Mammary epithelial cell (primary cell): Measurements from ENCODE around the gene RNASE2.

Experiments used
- EZH2 ChIP-seq: IDR thresholded peaks from 2 replicates; pipeline ENCODE4 v1.6.1; 2012; ENCODE audit warnings: low read length, inconsistent platforms, borderline replicate concordance
- TF ChIP-seq, protein P1 (sequence below), 2 donors: IDR thresholded peaks in 1 of 2; conservative IDR thresholded peaks in 1 of 2; 2 replicates each; pipeline ENCODE4 v1.5.1; 2011 to 2012; ENCODE audit warnings: inconsistent platforms in 2 of 2, low read length in 2 of 2, mild to moderate bottlenecking in 2 of 2, control low read depth in 1 of 2, low read depth in 1 of 2; ENCODE audit not compliant: insufficient read depth in 1 of 2; ENCODE audit errors: extremely low read depth in 1 of 2

DNA sequence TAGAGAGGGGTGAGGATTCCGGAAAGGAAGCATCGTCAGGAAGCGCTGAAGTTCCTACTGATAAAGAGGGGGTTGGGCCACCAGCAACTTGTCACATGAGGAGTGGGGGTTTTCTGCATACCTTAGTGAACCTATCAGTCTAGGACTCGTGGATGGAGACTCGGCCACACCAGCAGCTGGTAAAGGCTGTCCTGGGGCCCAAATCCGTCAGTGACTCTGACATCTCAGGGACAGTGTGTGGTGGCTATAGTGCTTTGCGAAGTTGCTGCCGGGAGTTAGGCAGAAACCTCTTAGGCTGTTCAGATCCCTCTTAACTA, 16.4 kb downstream of the RNASE2 start:
- TF ChIP-seq, protein P1, sequence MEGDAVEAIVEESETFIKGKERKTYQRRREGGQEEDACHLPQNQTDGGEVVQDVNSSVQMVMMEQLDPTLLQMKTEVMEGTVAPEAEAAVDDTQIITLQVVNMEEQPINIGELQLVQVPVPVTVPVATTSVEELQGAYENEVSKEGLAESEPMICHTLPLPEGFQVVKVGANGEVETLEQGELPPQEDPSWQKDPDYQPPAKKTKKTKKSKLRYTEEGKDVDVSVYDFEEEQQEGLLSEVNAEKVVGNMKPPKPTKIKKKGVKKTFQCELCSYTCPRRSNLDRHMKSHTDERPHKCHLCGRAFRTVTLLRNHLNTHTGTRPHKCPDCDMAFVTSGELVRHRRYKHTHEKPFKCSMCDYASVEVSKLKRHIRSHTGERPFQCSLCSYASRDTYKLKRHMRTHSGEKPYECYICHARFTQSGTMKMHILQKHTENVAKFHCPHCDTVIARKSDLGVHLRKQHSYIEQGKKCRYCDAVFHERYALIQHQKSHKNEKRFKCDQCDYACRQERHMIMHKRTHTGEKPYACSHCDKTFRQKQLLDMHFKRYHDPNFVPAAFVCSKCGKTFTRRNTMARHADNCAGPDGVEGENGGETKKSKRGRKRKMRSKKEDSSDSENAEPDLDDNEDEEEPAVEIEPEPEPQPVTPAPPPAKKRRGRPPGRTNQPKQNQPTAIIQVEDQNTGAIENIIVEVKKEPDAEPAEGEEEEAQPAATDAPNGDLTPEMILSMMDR (conservative IDR thresholded peaks at IDR 0.05 in 1 of 2, IDR thresholded peaks at IDR 0.05 in 1 of 2; ENCODE audit: extremely low read depth in 1 of 2, insufficient read depth in 1 of 2, low read depth in 1 of 2, low read length in 2 of 2): no peak
- TF ChIP-seq EZH2: no peak
